GM12873 (cell line): ENCODE data around the gene ROBO2.

Experiments
- TF ChIP-seq, protein P1 (sequence below): IDR thresholded peaks from 2 replicates; pipeline ENCODE4 v1.5.1; 2012; ENCODE audit warnings: low read depth, mild to moderate bottlenecking, moderate library complexity, low read length, control low read depth; ENCODE audit not compliant: insufficient read depth; ENCODE audit errors: missing control alignments

Gene ROBO2

DNA sequence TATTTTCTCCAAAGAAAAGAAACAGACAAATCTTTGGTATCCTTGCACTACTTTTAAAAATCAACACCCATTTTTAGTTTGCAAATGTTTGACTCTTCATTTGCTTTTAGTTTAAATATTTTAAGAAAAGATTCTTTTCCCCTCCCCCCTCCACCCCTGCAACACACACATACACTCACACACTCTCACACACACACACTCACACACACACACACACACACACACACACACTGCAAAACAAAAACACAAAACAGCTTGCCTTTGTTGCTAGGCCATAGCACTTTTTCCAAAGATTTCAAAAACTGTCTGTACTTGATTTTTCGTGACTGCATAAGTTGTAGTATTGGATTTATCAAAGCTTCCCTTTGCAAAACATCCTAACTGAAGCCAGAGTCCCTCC is 26.9 kb downstream of the ROBO2 start:
- TF ChIP-seq, protein P1, sequence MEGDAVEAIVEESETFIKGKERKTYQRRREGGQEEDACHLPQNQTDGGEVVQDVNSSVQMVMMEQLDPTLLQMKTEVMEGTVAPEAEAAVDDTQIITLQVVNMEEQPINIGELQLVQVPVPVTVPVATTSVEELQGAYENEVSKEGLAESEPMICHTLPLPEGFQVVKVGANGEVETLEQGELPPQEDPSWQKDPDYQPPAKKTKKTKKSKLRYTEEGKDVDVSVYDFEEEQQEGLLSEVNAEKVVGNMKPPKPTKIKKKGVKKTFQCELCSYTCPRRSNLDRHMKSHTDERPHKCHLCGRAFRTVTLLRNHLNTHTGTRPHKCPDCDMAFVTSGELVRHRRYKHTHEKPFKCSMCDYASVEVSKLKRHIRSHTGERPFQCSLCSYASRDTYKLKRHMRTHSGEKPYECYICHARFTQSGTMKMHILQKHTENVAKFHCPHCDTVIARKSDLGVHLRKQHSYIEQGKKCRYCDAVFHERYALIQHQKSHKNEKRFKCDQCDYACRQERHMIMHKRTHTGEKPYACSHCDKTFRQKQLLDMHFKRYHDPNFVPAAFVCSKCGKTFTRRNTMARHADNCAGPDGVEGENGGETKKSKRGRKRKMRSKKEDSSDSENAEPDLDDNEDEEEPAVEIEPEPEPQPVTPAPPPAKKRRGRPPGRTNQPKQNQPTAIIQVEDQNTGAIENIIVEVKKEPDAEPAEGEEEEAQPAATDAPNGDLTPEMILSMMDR, result no peak

DNA sequence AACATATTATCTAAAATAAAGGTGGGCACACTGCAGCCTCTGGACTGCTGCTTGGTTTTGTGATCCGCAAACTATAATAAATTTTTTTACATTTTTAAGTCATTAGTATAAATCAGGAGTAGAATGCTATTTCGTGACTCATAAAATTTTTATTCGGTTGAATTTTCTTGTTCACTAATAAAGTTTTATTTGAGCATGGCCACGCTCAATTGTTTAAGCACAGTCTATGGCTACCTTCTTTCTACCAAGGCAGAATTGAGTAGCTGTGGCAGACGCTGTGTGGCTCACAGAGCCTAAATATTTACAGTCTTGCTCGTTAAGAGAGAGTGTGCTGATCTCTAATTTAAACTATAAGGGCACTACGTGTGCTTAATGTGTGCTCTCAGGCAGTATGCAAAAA is 28.9 kb downstream of the ROBO2 start:
- TF ChIP-seq, protein P1, result no peak

DNA sequence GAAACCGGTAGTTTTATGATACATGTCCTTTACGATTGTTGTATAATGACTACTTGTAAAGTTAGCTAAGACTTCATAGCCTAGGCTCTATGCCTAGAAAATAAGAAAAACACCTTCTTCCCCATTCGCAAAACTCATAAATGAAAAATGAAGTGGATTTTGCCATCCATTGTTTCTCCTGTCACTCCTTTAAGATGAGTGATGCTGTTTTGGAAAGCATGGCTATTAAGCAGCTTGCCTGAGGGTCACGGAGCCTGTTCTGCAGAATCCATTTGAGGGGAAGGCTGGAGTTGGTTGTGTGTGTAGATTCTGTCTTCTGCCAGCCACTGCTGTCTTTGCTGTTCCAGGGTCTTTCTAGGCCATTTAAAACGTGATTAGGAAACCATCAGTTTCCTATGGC is 31.5 kb downstream of the ROBO2 start:
- TF ChIP-seq, protein P1, result no peak

DNA sequence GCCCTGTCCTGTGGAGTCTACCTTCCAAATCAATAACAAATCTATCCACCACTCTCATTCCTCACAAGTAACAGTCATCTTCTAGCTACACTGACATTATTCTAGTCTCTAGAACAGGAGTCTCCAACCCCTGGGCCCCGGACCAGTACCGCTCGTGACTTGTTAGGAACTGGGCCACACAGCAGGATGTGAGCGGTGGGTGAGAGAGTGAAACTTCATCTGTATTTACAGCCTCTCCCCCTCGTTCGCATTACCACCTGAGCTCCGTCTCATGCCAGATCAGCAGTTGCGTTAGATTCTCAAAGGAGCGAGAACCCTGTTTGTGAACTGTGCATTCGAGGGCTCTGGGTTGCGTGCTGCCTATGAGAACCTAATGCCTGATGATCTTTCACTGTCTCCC is 31.9 kb downstream of the ROBO2 start:
- TF ChIP-seq, protein P1, result no peak

DNA sequence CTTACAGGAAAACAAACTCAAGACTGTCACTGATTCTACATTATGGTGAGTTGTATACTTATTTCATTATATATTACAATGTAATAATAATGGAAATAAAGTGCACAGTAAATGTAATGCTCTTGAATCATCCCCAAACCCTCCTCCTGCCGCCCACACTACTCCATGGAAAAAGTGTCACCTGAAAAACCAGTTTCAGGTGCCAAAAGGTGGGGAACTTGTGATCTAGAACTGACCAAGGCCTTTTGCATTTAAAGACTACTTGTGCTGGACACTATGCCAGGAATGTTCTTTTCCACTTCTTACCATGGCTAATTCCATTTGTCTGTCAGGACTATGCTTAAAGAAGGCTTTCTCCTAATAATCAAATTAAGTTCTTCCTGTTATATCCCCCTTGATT is 32.3 kb downstream of the ROBO2 start:
- TF ChIP-seq, protein P1, result no peak

DNA sequence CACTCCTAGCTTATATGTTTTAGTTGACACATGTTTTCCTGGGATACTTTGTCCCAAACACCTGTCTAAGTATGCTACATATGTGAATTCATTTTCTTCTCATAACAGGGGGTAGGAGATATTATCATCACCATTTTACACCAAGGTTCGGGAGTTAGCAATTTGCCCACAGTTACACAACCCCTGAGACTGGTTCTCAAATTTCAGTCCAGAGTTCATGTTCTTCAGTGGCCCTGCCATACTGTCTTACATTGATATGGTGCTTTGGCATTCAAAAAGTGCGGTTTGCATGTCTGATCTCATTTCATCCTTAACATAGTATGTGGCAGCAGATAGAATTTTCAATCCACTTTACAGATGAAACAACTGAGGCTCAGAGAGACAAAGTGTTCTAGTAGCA is 38.4 kb downstream of the ROBO2 start:
- TF ChIP-seq, protein P1, result no peak

DNA sequence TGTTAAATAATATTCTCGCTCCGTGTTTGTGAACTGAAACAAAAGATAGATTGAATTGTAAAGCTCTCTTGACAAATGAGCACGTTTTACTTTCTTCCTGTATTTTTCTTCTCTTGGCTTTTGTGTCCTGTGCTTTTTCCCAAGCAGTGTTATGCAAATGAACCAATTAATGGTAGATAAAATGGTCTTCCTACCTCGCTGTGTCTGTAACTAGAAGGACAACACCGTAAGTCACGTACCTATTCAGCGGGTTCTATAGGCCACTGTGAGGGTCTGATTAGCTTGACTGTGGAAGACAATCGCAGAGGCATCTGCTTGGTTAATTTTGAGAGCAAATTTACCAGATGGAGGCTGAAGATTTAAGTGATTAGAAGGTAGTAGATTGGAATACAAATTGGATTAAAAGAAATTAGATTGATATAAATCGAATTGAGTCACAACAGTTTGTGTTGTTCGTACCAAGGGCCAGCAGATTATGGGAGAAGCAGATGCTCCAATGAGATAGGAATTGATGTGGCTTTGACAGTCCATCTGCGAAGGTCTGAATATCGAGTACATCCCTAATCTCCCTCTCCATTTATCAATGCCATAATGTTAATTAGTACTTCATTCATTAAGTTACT is 40.2 kb downstream of the ROBO2 start:
- TF ChIP-seq, protein P1, result no peak

DNA sequence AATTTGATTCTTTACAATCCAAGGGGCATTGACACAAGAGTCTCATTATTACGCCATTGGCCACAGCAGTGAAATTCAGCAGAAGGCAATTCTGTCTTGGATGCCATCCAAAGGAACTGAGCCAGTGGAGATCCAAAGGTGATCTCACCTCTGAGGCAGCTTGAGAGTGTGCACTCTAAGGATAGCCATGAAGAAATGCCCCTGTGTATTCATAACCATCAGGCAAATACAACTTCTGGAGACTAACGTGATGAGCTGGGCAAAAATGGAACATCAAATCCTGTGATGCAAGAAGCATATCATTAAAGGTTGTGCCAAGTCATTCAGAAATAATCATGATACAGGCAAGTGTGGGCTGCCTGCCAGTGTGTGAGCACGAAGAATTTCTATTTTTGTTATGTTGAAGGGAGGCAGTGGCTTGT is 41.4 kb downstream of the ROBO2 start:
- TF ChIP-seq, protein P1, result no peak
